ENCODE data around the gene NKD1. TPM values are rescaled to one million over a fixed set of nuclear protein-coding genes. Genes with fewer than 3 reads are reported as not detected.
A peak's percentile ranks its signal among the peaks of the same experiment; 100 is the strongest.

The NKD1 gene
- total RNA-seq, 4 donors from 2014 or later = 1.8 to 9.1 (median 2.6) TPM

GRCh38 chr16:50692999-50693781, 145.0 kb downstream of the NKD1 start, which contains the start of gene NOD2:
Gene NOD2 (plus strand): TSS chr16:50693606. CDS start chr16:50699496, 5,890 bp downstream.
- Histone ChIP-seq H3K9me3 (no peaks in the 10 kb centered on the region), H3K4me3 (peak within 1 kb of the TSS; percentile 64), H3K4me1 (peaks cover 44% of the 10 kb centered on the region), H3K36me3 (no peaks in the 10 kb centered on the region), H3K27me3 (no peaks in the 10 kb centered on the region), H3K27ac (peak within 1 kb of the TSS; percentile 64)
- WGBS = 44% methylated on average over 17 of the region's 56 CpGs
- no peak for DNase-seq (ENCODE audit: low spot score in 2 of 2)
- TF ChIP-seq EP300 (IDR thresholded peaks at IDR 0.05) = no peak
- TF ChIP-seq POLR2A (IDR thresholded peaks at IDR 0.05) = no peak
- no peak for TF ChIP-seq POLR2AphosphoS5 (IDR thresholded peaks at IDR 0.05)
- TF ChIP-seq CTCF (IDR thresholded peaks at IDR 0.05) = no peak

DNA sequence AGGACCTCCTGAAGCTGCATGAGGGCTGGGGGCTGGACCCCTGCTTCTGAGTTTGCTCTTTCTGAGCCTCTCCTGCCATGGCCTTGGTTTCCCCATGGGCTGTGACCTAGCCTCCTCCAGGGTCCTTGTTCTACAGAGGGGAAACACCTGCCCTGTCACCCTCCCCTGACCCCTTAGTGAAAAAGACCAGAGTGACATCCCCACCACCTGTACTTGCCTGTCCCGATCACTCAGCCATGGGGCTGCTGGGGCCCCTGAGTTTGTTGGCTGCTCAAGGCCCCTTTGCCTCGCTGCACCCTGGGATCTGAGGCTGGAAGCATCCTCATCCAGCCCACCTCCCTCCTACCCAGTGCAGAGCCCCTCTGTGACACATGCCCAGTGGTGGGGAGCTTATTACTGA, 146.0 kb downstream of the NKD1 start:
- H3K4me3 ChIP-seq = peak overlapping the region; percentile 64
- 100% methylated on average over 2 of the region's 2 CpGs for WGBS
- H3K4me1 ChIP-seq = peaks cover 54% of the 10 kb centered on the region
- DNase-seq (ENCODE audit: low spot score in 2 of 2) = no peak
- no peaks in the 10 kb centered on the region for H3K27me3 ChIP-seq
- no peaks in the 10 kb centered on the region for H3K9me3 ChIP-seq
- no peak overlapping the region for H3K27ac ChIP-seq
- no peaks in the 10 kb centered on the region for H3K36me3 ChIP-seq
- TF ChIP-seq CTCF (IDR thresholded peaks at IDR 0.05) = no peak
- no peak for TF ChIP-seq EP300 (IDR thresholded peaks at IDR 0.05)
- TF ChIP-seq POLR2AphosphoS5 (IDR thresholded peaks at IDR 0.05) = no peak
- TF ChIP-seq POLR2A (IDR thresholded peaks at IDR 0.05) = no peak

GRCh38 chr16:50695017-50696000, 147.1 kb downstream of the NKD1 start:
- H3K4me1 ChIP-seq = peaks cover 63% of the 10 kb centered on the region
- WGBS = 95% methylated on average over 9 of the region's 9 CpGs
- peak overlapping the region; percentile 78 for H3K27ac ChIP-seq
- H3K27me3 ChIP-seq = no peaks in the 10 kb centered on the region
- no peaks in the 10 kb centered on the region for H3K9me3 ChIP-seq
- H3K36me3 ChIP-seq = no peaks in the 10 kb centered on the region
- TF ChIP-seq EP300 (IDR thresholded peaks at IDR 0.05) = no peak
- TF ChIP-seq CTCF (IDR thresholded peaks at IDR 0.05) = no peak
- TF ChIP-seq POLR2A (IDR thresholded peaks at IDR 0.05) = no peak
- TF ChIP-seq POLR2AphosphoS5 (IDR thresholded peaks at IDR 0.05) = no peak
- no peak for DNase-seq (ENCODE audit: low spot score in 2 of 2)
- H3K4me3 ChIP-seq = no peak overlapping the region

GRCh38 chr16:50696126-50696525, 147.9 kb downstream of the NKD1 start:
- Histone ChIP-seq H3K27ac (peak overlapping the region; percentile 78), H3K27me3 (no peaks in the 10 kb centered on the region), H3K36me3 (no peaks in the 10 kb centered on the region), H3K4me3 (no peak overlapping the region), H3K4me1 (peaks cover 66% of the 10 kb centered on the region), H3K9me3 (no peaks in the 10 kb centered on the region)
- TF ChIP-seq POLR2A (IDR thresholded peaks at IDR 0.05) = no peak
- no peak for TF ChIP-seq EP300 (IDR thresholded peaks at IDR 0.05)
- no peak for TF ChIP-seq CTCF (IDR thresholded peaks at IDR 0.05)
- TF ChIP-seq POLR2AphosphoS5 (IDR thresholded peaks at IDR 0.05) = no peak
- 60% methylated on average over 5 of the region's 5 CpGs for WGBS
- no peak for DNase-seq (ENCODE audit: low spot score in 2 of 2)
